GM04504 (cell line): ENCODE results near the gene TLR5.

Source experiments
- DNase-seq: peaks from one replicate; pipeline ENCODE4 v3.0.0-alpha.2; 2012; ENCODE audit warnings: low read depth

Gene TLR5

GRCh38 chr1:223110952-223111351 is 32.1 kb downstream of the TLR5 start:
- DNase-seq = no peak

- DNase-seq = no peak
Measured at GRCh38 chr1:223109581-223110026, 33.4 kb downstream of the TLR5 start.

- DNase-seq = no peak
Measured at GRCh38 chr1:223106856-223107255, 36.2 kb downstream of the TLR5 start.

- DNase-seq = no peak
Measured at GRCh38 chr1:223105568-223105967, 37.5 kb downstream of the TLR5 start.

GRCh38 chr1:223102797-223103533 is 40.1 kb downstream of the TLR5 start:
- DNase-seq = no peak

- DNase-seq = no peak
Measured at GRCh38 chr1:223097713-223098112, 45.3 kb downstream of the TLR5 start.

GRCh38 chr1:223095870-223096269 is 47.2 kb downstream of the TLR5 start:
- DNase-seq = no peak

- DNase-seq = no peak
Measured at GRCh38 chr1:223091896-223092295, 51.2 kb downstream of the TLR5 start.

GRCh38 chr1:223089250-223089649 is 53.8 kb downstream of the TLR5 start:
- no peak for DNase-seq

- no peak for DNase-seq
Measured at GRCh38 chr1:223088713-223089240, 54.3 kb downstream of the TLR5 start.

- DNase-seq = no peak
Measured at GRCh38 chr1:223087291-223088255, 55.5 kb downstream of the TLR5 start.

- no peak for DNase-seq
Measured at GRCh38 chr1:223084464-223084866, 58.6 kb downstream of the TLR5 start.

GRCh38 chr1:223083831-223084230 is 59.2 kb downstream of the TLR5 start:
- no peak for DNase-seq

GRCh38 chr1:223082914-223083313 is 60.1 kb downstream of the TLR5 start:
- DNase-seq = no peak

- DNase-seq = peak; percentile 45
Measured at GRCh38 chr1:223081181-223081994, 61.7 kb downstream of the TLR5 start.

GRCh38 chr1:223079498-223079897 is 63.5 kb downstream of the TLR5 start:
- DNase-seq = no peak

GRCh38 chr1:223077247-223077833 is 65.7 kb downstream of the TLR5 start:
- DNase-seq = no peak

- DNase-seq = no peak
Measured at GRCh38 chr1:223076362-223076761, 66.7 kb downstream of the TLR5 start.

- DNase-seq = no peak
Measured at GRCh38 chr1:223075834-223076233, 67.2 kb downstream of the TLR5 start.

GRCh38 chr1:223074445-223075300 is 68.4 kb downstream of the TLR5 start:
- no peak for DNase-seq
